DOHH2 (cell line): ENCODE results near the gene SART1.

Experiments used
- CTCF ChIP-seq: fragments of 200-600 bp; sonication (generic); IDR thresholded peaks from one replicate; pipeline ENCODE4 v1.5.1; 2014; ENCODE audit warnings: antibody characterized with exemption, mild to moderate bottlenecking, low read depth, low read length; ENCODE audit not compliant: poor library complexity, severe bottlenecking
- EZH2phosphoT487 ChIP-seq: fragments of 200-600 bp; sonication (generic); IDR thresholded peaks from 2 replicates; pipeline ENCODE4 v1.6.1; 2017; ENCODE audit warnings: borderline replicate concordance, mild to moderate bottlenecking, antibody characterized with exemption, low read length, moderate library complexity, mixed read lengths

- no peak for TF ChIP-seq CTCF
- TF ChIP-seq EZH2phosphoT487: no peak
These were observed 41.1 kb upstream of the SART1 start for GRCh38 chr11:65920372-65920802.
